Muscle of back (tissue), 11 donors: ENCODE measurements around the gene MANBA. TPM values are rescaled to one million over a fixed set of nuclear protein-coding genes. Genes with fewer than 3 reads are reported as not detected.

ENCODE experiments used
- DNase-seq, 3 donors: peaks; one replicate each; pipeline versions ENCODE4 v3.0.0 to v3.0.0-alpha.2; 2013
- polyA plus RNA-seq, 10 donors: library from polyadenylated mRNA; unstranded; fragments of 120-200 nt; gene quantifications; one replicate each; pipeline ENCODE4 v1.2.1, GENCODE V29; 2013; ENCODE audit not compliant: insufficient read length in 10 of 10

The MANBA gene
- polyA plus RNA-seq, 10 donors, result 9.7 to 13.0 (median 10.9) TPM

DNA sequence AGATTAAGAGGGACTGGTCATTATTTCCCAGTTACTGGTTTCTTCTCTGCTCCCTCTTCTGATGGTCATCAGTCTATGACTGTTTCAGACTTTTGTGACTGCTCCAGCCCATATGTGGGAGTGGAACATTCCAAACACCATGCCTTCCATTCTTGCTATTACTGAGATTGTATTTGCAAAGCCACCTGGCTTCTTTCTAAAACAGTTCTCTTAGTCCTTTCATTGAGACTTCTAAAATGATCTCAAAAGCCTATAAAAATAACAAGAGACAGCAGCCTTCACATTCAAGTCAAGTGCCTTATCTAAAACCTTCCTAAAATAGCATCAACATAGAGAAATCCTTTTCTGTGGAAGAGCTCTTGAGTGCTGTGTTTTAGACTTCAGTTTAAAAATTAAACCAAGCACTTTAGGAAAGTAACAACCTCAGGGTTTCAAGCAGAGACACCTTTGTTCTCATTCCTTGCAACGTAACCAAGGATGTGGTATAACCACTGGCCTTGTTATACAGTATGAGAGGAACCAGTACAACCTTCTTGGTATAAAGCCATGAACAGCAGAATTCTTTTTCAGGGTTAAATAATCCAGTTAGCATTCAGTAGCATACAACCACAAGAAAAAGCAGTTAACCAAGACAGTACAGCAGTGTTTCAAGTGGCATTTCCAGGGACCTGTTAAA, 162.5 kb downstream of the MANBA start:
- no peak for DNase-seq

DNA sequence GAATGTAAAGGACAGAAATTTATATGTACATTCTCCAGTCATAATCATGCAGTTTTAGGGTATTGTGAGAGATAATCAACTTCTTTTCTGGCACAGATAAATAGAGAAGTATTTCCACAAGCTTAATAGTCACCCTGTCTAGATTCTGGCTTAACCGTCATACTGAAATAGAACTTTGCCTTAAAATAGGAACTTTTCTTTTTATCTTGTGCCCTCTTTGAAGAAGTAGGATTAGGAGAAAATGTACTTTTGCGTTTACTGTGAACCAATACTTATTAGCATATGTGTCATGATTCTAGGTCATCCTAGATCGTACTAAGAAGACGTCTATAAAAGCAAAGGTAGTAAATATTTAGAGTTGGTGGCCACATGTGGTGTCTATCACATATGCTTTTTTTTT, 164.2 kb downstream of the MANBA start:
- no peak for DNase-seq

DNA sequence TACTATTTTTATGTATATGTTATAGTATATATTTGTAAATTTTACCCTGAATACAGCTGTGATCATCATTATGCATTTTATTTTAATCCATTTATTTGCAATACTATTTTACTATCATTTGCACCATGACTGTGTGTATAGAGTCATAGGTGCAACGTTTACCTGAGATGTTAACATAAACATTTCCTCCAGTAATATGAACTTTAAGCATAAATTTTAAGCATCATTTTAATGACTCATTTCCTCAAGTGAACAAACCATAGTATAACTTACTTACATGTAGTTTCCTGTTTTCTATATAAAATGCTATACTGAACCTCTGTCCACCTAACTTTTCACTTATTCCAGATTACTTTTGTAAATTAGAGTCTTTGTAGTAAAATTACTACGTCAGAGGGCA, 166.8 kb downstream of the MANBA start:
- no peak for DNase-seq

DNA sequence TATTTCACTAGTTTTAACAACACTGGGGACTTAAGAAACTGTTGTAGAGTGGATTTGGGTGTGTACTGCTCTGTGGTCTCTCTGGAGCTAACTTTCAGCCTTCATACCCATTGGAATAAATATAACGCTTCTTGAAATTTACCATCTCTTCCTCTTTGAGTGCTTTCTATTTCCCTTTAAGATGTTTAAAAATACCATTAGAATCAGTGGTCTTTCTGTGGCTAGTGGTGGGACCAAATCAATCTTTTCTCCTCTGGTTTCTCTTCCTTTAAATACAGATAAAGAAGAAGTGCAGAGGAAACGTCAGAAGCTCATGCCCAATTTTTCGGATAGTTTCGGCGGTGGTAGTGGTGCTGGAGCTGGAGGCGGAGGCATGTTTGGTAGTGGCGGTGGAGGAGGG, 167.6 kb downstream of the MANBA start:
- no peak for DNase-seq

DNA sequence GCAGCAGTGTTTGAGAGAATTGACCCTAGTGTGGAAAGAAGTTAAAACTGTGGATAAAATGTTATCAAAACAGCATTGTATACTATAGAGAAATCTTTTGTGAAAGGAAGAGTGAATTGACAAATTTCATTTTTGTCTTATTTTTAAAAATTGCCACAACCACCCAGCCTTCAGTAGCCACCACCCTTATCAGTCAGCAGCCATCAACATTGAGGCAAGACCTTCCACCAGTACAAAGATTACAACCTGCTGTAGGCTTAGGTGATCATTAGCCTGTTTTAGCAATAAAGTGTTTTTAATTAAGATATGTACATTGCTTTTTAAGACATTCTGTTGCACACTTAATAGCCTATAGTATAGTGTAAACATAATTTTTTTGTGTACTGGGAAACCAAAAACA, 168.5 kb downstream of the MANBA start:
- DNase-seq, result no peak

DNA sequence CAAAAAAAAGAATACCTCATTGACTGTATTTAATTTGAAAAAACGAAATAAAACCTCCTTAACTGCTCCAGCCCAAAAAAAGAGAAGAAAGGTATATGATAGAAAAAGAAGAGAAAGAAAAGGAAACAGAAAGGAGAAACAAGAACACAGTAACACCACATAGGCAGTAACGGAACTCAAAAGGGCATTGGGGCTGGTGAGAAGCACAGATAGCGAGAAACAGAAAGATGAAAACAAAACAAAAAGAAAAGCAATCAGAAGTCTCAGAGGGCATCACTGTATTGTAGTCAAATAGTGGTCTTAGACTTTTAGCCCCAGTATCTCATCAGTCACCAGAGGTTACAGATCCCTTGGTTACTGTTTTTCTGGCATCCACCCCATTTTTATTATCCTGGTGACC, 171.0 kb downstream of the MANBA start:
- no peak for DNase-seq

DNA sequence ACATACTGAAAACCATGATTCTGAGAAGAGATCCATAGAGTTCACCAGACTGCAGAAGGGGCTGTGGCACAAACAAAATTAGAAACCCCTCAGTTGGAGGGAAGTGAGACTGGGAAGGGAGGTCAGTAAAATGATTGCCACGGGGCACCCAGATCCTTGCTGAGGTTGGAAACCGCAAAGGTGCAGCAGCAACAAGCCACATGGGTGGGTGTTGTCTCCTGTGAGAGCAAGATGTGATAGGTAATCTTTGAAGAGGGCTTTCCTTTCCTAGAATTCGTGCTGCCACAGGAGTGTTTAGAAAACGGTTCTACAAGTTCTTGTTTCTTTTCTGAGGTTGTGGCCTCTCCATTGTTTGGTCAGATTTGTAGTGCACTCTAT, 174.1 kb downstream of the MANBA start:
- no peak for DNase-seq

DNA sequence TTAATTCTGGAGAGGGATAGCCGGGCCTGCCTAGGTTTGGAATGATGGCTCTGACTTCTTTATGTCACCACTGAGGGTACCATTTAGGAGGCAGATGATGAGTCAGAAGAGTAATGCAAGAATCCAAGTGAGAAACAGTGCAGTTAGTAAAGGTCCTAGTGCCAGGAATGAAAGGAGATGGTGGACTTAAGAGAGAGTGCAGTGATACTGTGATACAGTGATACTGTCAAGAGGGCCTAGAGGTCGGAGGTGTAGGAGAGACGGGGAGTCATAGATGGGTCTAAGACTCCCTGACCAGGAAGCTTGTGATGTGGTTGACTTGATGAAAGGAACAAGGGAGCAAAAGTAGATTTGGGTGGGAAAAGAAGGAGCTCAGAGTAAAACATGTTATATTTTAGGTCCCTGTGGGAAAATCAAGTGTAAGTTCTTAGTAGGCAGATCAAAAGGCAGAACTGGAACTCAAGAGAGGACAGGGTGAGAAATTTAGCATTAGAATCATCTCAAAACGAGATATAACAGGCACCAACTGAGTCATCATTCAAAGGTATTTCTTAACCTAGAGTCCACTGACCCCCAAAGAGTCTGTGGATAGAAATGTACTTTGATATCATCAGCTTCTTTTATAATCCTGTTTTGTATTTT, 174.6 kb downstream of the MANBA start:
- no peak for DNase-seq

DNA sequence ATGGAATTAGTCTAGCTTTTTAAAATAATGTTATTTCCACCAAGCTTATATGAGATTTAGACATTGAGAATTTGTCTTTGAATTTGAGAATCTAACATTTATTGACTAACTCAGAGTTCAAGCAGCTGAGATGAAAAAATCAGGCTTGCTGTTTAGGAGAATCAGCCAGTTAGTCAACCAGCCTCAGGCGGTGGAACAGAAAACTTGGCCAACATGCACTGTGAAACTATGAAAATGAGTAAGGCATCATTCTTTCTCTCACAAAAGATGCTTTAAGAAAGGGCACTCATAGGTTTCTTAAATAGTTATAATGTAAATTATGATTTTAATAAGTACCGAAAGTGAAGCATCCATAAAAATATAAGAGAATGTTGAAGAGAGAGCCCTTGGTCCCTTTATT, 175.4 kb downstream of the MANBA start:
- no peak for DNase-seq

DNA sequence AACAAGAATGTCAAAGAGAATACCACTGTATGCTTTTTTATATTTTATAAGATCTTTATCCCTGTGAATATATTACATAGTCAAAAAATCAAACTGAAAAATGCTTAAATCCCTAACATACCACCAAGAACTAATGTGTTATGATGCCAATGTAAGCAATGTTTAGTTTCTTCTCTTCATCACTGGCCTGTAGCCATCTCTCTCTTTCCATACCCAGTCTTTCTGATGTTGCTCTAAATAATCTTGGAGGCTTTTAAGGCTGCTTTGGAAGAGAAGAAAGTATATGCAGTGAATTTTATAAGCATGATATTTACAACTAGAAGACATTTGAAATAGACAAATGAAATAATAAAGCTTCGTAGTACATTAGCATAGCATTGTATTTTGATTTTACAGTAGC, 176.7 kb downstream of the MANBA start:
- no peak for DNase-seq

Other genes starting within 250 kb of the MANBA start
- gene UBE2D3, start 66.6 kb upstream of the MANBA start, polyA plus RNA-seq, result 100 to 1,000 TPM; 239 to 289 (median 275) TPM
- 10 to 100 TPM; 24.1 to 31.1 (median 27.2) TPM for gene CISD2, start 108.0 kb upstream of the MANBA start, polyA plus RNA-seq